B cell (primary cell): ENCODE data around the gene TYW1.
"Not testable (repeated sequence)": the region's sequence is repeated elsewhere in the genome, so short reads cannot be mapped to it uniquely, and the experiment has no call there.

Experiments used
- CTCF ChIP-seq: fragments of 200-600 bp; IDR thresholded peaks from one replicate; pipeline ENCODE4 v1.8.0; 2022; ENCODE audit warnings: antibody characterized with exemption, mild to moderate bottlenecking
- EZH2 ChIP-seq: IDR thresholded peaks from 2 replicates; pipeline ENCODE4 v1.6.1; 2012; ENCODE audit warnings: borderline replicate concordance, low read depth, mild to moderate bottlenecking, moderate library complexity, low read length; ENCODE audit not compliant: insufficient read depth, poor library complexity, severe bottlenecking

- TF ChIP-seq CTCF, EZH2: not testable (repeated sequence)
Observed at GRCh38 chr7:67257779-67258178, 261.1 kb downstream of the TYW1 start.
